Measurements from ENCODE around the gene CDH26. TPM values are rescaled to one million over a fixed set of nuclear protein-coding genes. Genes with fewer than 3 reads are reported as not detected.

CDH26 gene
- total and polyA plus RNA-seq, 9 of the 15 experiments (the other 6 are each of a cell fraction or from before 2014, with no cell fraction given), result 0.07 to 0.13 (median 0.10) TPM; not detected in 4

GRCh38 chr20:59948828-59949720 is 9.1 kb upstream of the CDH26 start:
- ChIA-PET POLR2A (interaction anchor here (1.3 kb wide), 1 partner anchor 9 kb away, joined by 4 read pairs; the partner anchor contains the start of genes FAM217B and PPP1R3D), CTCF (ENCODE audit: low intra/inter-chr PET ratio) (interaction anchor here (0.6 to 1.1 kb wide), 6 partner anchors 84 to 313 kb away, joined by 3 to 7 read pairs (median 3); no protein-coding TSS in a partner anchor)
- peaks cover 0 to 12% of the 10 kb centered on the region in 2 experiments; a peak in 2 of 5 replicates for H3K4me1 ChIP-seq (replicated peaks in 1 of 2; ENCODE audit: control insufficient read depth in 2 of 2, insufficient read depth in 2 of 2, low read length in 2 of 2)
- no peaks in the 10 kb centered on the region for H3K79me2 ChIP-seq (ENCODE audit: control insufficient read depth, insufficient read depth, low read length)
- peak in 3 of 4 experiments; percentile 10 to 56 (median 11) for DNase-seq (ENCODE audit: extremely low read depth in 1 of 4, low spot score in 3 of 4)
- no peak overlapping the region for H3K4me2 ChIP-seq (ENCODE audit: insufficient read depth, low read length)
- peaks cover 11% of the 10 kb centered on the region; the same call in 1 of the 3 replicates for H3K36me3 ChIP-seq (ENCODE audit: control insufficient read depth, insufficient read depth, low read length)
- FAIRE-seq, result no peak
- no peak overlapping the region for H3K9ac ChIP-seq (ENCODE audit: insufficient read depth in 1 of 2, low read depth in 2 of 2, low read length in 2 of 2)
- intact Hi-C loops (cut with micrococcal nuclease), result no loop called here
- in situ Hi-C loops (cut with MboI), result no loop called here
- no peaks in the 10 kb centered on the region for H4K20me1 ChIP-seq (replicated peaks; ENCODE audit: control insufficient read depth, insufficient read depth, low read length)
- H2AFZ ChIP-seq (ENCODE audit: low read depth, low read length), result no peak overlapping the region
- no peaks in the 10 kb centered on the region for H3K9me3 ChIP-seq (replicated peaks; ENCODE audit: control insufficient read depth, insufficient read depth, low read depth, low read length)
- peak; percentile 79 for ATAC-seq
- no peaks in the 10 kb centered on the region for H3K9me1 ChIP-seq (ENCODE audit: control insufficient read depth, insufficient read depth, low read length)
- no TSS peak for BruUV-seq (replicated peaks)
- H3K27ac ChIP-seq (ENCODE audit: extremely low read depth, low read depth, low read length), result no peak overlapping the region
- TF ChIP-seq SOX6 (IDR thresholded peaks at IDR 0.05) (no peak), FOXK2 (conservative IDR thresholded peaks at IDR 0.05 in 1 of 2, IDR thresholded peaks at IDR 0.05 in 1 of 2; ENCODE audit: low read depth in 2 of 2) (peak in 1 of 2 experiments; percentile 11; a peak in 2 of 4 replicates), ELF1 (tag; IDR thresholded peaks at IDR 0.05) (0 out of 2 replicates have a peak, but pooled peaks have one; percentile 23), ZNF384 (IDR thresholded peaks at IDR 0.05; ENCODE audit: low read depth, low read length) (peak; percentile 92), DEAF1 (CRISPR knock-in tag; IDR thresholded peaks at IDR 0.05) (0 out of 2 replicates have a peak, but pooled peaks have one; percentile 26), RAD21 (CRISPR knock-in tag; conservative IDR thresholded peaks at IDR 0.05 in 1 of 2, IDR thresholded peaks at IDR 0.05 in 1 of 2) (peak; percentile 41 to 42; a peak in 3 of 4 replicates), USF1 (CRISPR knock-in tag; IDR thresholded peaks at IDR 0.05) (no peak), ARID3A (IDR thresholded peaks at IDR 0.05; ENCODE audit: borderline replicate concordance, low read depth, low read length) (peak; percentile 96), TEAD1 (CRISPR knock-in tag; IDR thresholded peaks at IDR 0.05) (no peak), CTCF (IDR thresholded peaks at IDR 0.05 in 2 of 3, conservative IDR thresholded peaks at IDR 0.05 in 1 of 3; ENCODE audit: insufficient read depth in 2 of 3, low read depth in 1 of 3, low read length in 3 of 3) (peak; percentile 37 to 75 (median 51); a peak in 5 of 6 replicates)
- H3K4me3 ChIP-seq, result no peak overlapping the region
- WGBS (ENCODE audit: insufficient coverage, low coverage, missing lambda C conversion rate), result 29% methylated on average over 7 of the region's 7 CpGs
- no peaks in the 10 kb centered on the region for H3K27me3 ChIP-seq (ENCODE audit: control insufficient read depth in 2 of 2, insufficient read depth in 2 of 2, low read length in 2 of 2)
